Measurements from ENCODE around the gene DLL4. TPM values are rescaled to one million over a fixed set of nuclear protein-coding genes. Genes with fewer than 3 reads are reported as not detected.
"Not testable (repeated sequence)": the region's sequence is repeated elsewhere in the genome, so short reads cannot be mapped to it uniquely, and the experiment has no call there.

DLL4 gene
- total RNA-seq, 2 experiments from 2014 or later = 0.15 to 0.19 TPM

- CTCF ChIA-PET (ENCODE audit: unreplicated experiment) = no interaction called here
- Histone ChIP-seq H3K9me3 (ENCODE audit: low read length) (no peaks in the 10 kb centered on the region), H3K36me3 (ENCODE audit: insufficient read depth, low read length) (peaks cover 20% of the 10 kb centered on the region), H3K4me3 (ENCODE audit: low read depth, low read length, poor library complexity, severe bottlenecking) (no peak overlapping the region), H3K27ac (ENCODE audit: low read depth, low read length, poor library complexity, severe bottlenecking) (no peak overlapping the region), H2AFZ (ENCODE audit: low read length) (no peak overlapping the region), H3K4me2 (ENCODE audit: low read length) (no peak overlapping the region), H4K20me1 (ENCODE audit: insufficient read depth, low read length) (no peaks in the 10 kb centered on the region), H3K4me1 (ENCODE audit: insufficient read depth, low read length, poor library complexity, severe bottlenecking) (peaks cover 10% of the 10 kb centered on the region), H3K9me2 (ENCODE audit: insufficient read depth, low read length) (no peaks in the 10 kb centered on the region), H3K79me2 (ENCODE audit: insufficient read depth, low read depth, low read length) (no peaks in the 10 kb centered on the region)
- no TSS peak for BruUV-seq (replicated peaks)
- TF ChIP-seq EZH2phosphoT487 (IDR thresholded peaks at IDR 0.05; ENCODE audit: borderline replicate concordance, low read depth, low read length) = no peak
- no peak for TF ChIP-seq CTCF (conservative IDR thresholded peaks at IDR 0.05; ENCODE audit: low read length)
- POLR2A ChIA-PET = no interaction called here
- intact Hi-C loops (cut with micrococcal nuclease; ENCODE audit: unreplicated experiment) = no loop called here
- no peak for DNase-seq (ENCODE audit: low spot score)
Measured at GRCh38 chr15:40959331-40960141, 30.4 kb downstream of the DLL4 start.

GRCh38 chr15:40960151-40960885 is 31.2 kb downstream of the DLL4 start:
- Histone ChIP-seq H3K4me2 (ENCODE audit: low read length) (no peak overlapping the region), H2AFZ (ENCODE audit: low read length) (no peak overlapping the region), H3K36me3 (ENCODE audit: insufficient read depth, low read length) (peaks cover 15% of the 10 kb centered on the region), H3K4me1 (ENCODE audit: insufficient read depth, low read length, poor library complexity, severe bottlenecking) (peaks cover 3% of the 10 kb centered on the region), H3K9me2 (ENCODE audit: insufficient read depth, low read length) (no peaks in the 10 kb centered on the region), H3K9me3 (ENCODE audit: low read length) (no peaks in the 10 kb centered on the region), H4K20me1 (ENCODE audit: insufficient read depth, low read length) (no peaks in the 10 kb centered on the region), H3K79me2 (ENCODE audit: insufficient read depth, low read depth, low read length) (no peaks in the 10 kb centered on the region), H3K27ac (ENCODE audit: low read depth, low read length, poor library complexity, severe bottlenecking) (no peak overlapping the region), H3K4me3 (ENCODE audit: low read depth, low read length, poor library complexity, severe bottlenecking) (no peak overlapping the region)
- no TSS peak for BruUV-seq (replicated peaks)
- TF ChIP-seq CTCF (conservative IDR thresholded peaks at IDR 0.05; ENCODE audit: low read length) = no peak
- TF ChIP-seq EZH2phosphoT487 (IDR thresholded peaks at IDR 0.05; ENCODE audit: borderline replicate concordance, low read depth, low read length) = no peak
- ChIA-PET CTCF (ENCODE audit: unreplicated experiment) (no interaction called here), POLR2A (no interaction called here)
- intact Hi-C loops (cut with micrococcal nuclease; ENCODE audit: unreplicated experiment) = no loop called here
- DNase-seq (ENCODE audit: low spot score) = no peak

- no peaks in the 10 kb centered on the region for H3K9me2 ChIP-seq (ENCODE audit: insufficient read depth, low read length)
- H3K4me2 ChIP-seq (ENCODE audit: low read length) = no peak overlapping the region
- CTCF ChIA-PET (ENCODE audit: unreplicated experiment) = no interaction called here
- no peak overlapping the region for H2AFZ ChIP-seq (ENCODE audit: low read length)
- no TSS peak for BruUV-seq (replicated peaks)
- intact Hi-C loops (cut with micrococcal nuclease; ENCODE audit: unreplicated experiment) = no loop called here
- POLR2A ChIA-PET = no interaction called here
- H3K36me3 ChIP-seq (ENCODE audit: insufficient read depth, low read length) = peaks cover 9% of the 10 kb centered on the region
- no peak overlapping the region for H3K27ac ChIP-seq (ENCODE audit: low read depth, low read length, poor library complexity, severe bottlenecking)
- no peak for TF ChIP-seq CTCF (conservative IDR thresholded peaks at IDR 0.05; ENCODE audit: low read length)
- TF ChIP-seq EZH2phosphoT487 (IDR thresholded peaks at IDR 0.05; ENCODE audit: borderline replicate concordance, low read depth, low read length) = no peak
- no peaks in the 10 kb centered on the region for H3K4me1 ChIP-seq (ENCODE audit: insufficient read depth, low read length, poor library complexity, severe bottlenecking)
- no peaks in the 10 kb centered on the region for H3K79me2 ChIP-seq (ENCODE audit: insufficient read depth, low read depth, low read length)
- H3K9me3 ChIP-seq (ENCODE audit: low read length) = no peaks in the 10 kb centered on the region
- H4K20me1 ChIP-seq (ENCODE audit: insufficient read depth, low read length) = no peaks in the 10 kb centered on the region
- DNase-seq (ENCODE audit: low spot score) = no peak
- H3K4me3 ChIP-seq (ENCODE audit: low read depth, low read length, poor library complexity, severe bottlenecking) = no peak overlapping the region
Measured at GRCh38 chr15:40960925-40961324, 31.8 kb downstream of the DLL4 start.

- H3K4me1 ChIP-seq (ENCODE audit: insufficient read depth, low read length, poor library complexity, severe bottlenecking); BruUV-seq (replicated peaks); H3K9me3 ChIP-seq (ENCODE audit: low read length); H2AFZ ChIP-seq (ENCODE audit: low read length); H3K4me2 ChIP-seq (ENCODE audit: low read length); DNase-seq (ENCODE audit: low spot score); H3K9me2 ChIP-seq (ENCODE audit: insufficient read depth, low read length); H3K79me2 ChIP-seq (ENCODE audit: insufficient read depth, low read depth, low read length); H3K27ac ChIP-seq (ENCODE audit: low read depth, low read length, poor library complexity, severe bottlenecking); H3K36me3 ChIP-seq (ENCODE audit: insufficient read depth, low read length); intact Hi-C loops (cut with micrococcal nuclease; ENCODE audit: unreplicated experiment); H3K4me3 ChIP-seq (ENCODE audit: low read depth, low read length, poor library complexity, severe bottlenecking); H4K20me1 ChIP-seq (ENCODE audit: insufficient read depth, low read length): not testable (repeated sequence)
- CTCF ChIA-PET (ENCODE audit: unreplicated experiment) = interaction anchor here (0.6 to 1.1 kb wide), 2 partner anchors 9 to 64 kb away, joined by 3 read pairs; no protein-coding TSS in a partner anchor
- POLR2A ChIA-PET = interaction anchor here (4.1 kb wide), 1 partner anchor 8 kb away, joined by 25 read pairs; the partner anchor contains the start of gene CHAC1
Measured at GRCh38 chr15:40961740-40962139, 32.6 kb downstream of the DLL4 start.
